Aorta (tissue), 5 donors: Measurements from ENCODE around the gene MZT2B. TPM values are rescaled to one million over a fixed set of nuclear protein-coding genes. Genes with fewer than 3 reads are reported as not detected.
A peak's percentile ranks its signal among the peaks of the same experiment; 100 is the strongest.
"Not testable (repeated sequence)": the region's sequence is repeated elsewhere in the genome, so short reads cannot be mapped to it uniquely, and the experiment has no call there.

ENCODE experiments used
- ATAC-seq: fragments of 200-7000 bp; cut with Tn5 transposase; one replicate; pipeline ENCODE4 v1.9.1; 2022; ENCODE audit warnings: moderate library complexity; ENCODE audit not compliant: low FRiP score
- DNase-seq, 2 donors: peaks; one replicate each; pipeline ENCODE4 v3.0.0-alpha.2; 2020
- H3K27ac ChIP-seq, 2 donors: one replicate each; pipeline ENCODE4 v1.5.1; 2013; ENCODE audit warnings: low read length in 2 of 2, mild to moderate bottlenecking in 2 of 2, moderate library complexity in 2 of 2, control low read depth in 1 of 2, inconsistent platforms in 1 of 2, low read depth in 1 of 2
- H3K27me3 ChIP-seq, 2 donors: one replicate each; pipeline ENCODE4 v1.6.1; 2013; ENCODE audit warnings: control low read depth in 1 of 2, low read length in 1 of 2, mild to moderate bottlenecking in 1 of 2, moderate library complexity in 1 of 2; ENCODE audit not compliant: insufficient read depth in 2 of 2, control insufficient read depth in 1 of 2
- H3K36me3 ChIP-seq, 2 donors: one replicate each; pipeline ENCODE4 v1.6.1; 2013; ENCODE audit warnings: control low read depth in 1 of 2, low read length in 1 of 2, mild to moderate bottlenecking in 1 of 2; ENCODE audit not compliant: insufficient read depth in 2 of 2, control insufficient read depth in 1 of 2
- H3K4me1 ChIP-seq, 2 donors: one replicate each; pipeline ENCODE4 v1.6.1; 2013; ENCODE audit warnings: low read length in 2 of 2, control low read depth in 1 of 2, mild to moderate bottlenecking in 1 of 2, moderate library complexity in 1 of 2; ENCODE audit not compliant: insufficient read depth in 2 of 2, control insufficient read depth in 1 of 2
- H3K4me3 ChIP-seq, 2 donors: one replicate each; pipeline ENCODE4 v1.5.1; 2013; ENCODE audit warnings: low read length in 2 of 2, control low read depth in 1 of 2, mild to moderate bottlenecking in 1 of 2
- H3K9me3 ChIP-seq: one replicate; pipeline ENCODE4 v1.6.1; 2013; ENCODE audit warnings: mild to moderate bottlenecking, low read length; ENCODE audit not compliant: control insufficient read depth
- WGBS, 2 donors: extraction: QIAGEN DNeasy Blood & Tissue Kit; methylation state at CpG; one replicate each; pipeline ENCODE4 v1.1.7; 2013; 5-methylcytosine and 5-hydroxymethylcytosine counted together
- intact Hi-C, 2 donors: fragments of 100-400 bp; cut with DNase I; formaldehyde crosslinking; loops; one replicate each; pipeline versions ENCODE4 v1.14.2 to v1.15.0; 2022
- polyA plus RNA-seq, 2 donors: library from polyadenylated mRNA; stranded (reverse); fragments of 200-250 nt; gene quantifications; one replicate each; pipeline ENCODE4 v1.2.3, GENCODE V29; 2013
- total RNA-seq, 2 donors: library from RNA; stranded (reverse); fragmentation: NEBNext Ultra II Directional; extraction: Animal tissue kit (Norgen Biotek cat#: 25700); gene quantifications; one replicate each; pipeline ENCODE4 v1.2.1, GENCODE V29; 2021
- donor health status: healthy with polysubstance abuse.
- donor health status: Bipolar disorder and iron deficiency.
- donor health status: DM: no; HTN: no; CAD: no.
- donor health status: DM: no; HTN: no; CAD: no.
- donor health status: DM: yes; HTN: yes; CAD: no.

Gene MZT2B
- total and polyA plus RNA-seq, 4 donors: 172 to 234 (median 189) TPM

- intact Hi-C loops: not testable (repeated sequence)
- ATAC-seq: peak; percentile 7
Measured at GRCh38 chr2:130155956-130156623, 26.0 kb upstream of the MZT2B start.

GRCh38 chr2:130156624-130157004 is 25.4 kb upstream of the MZT2B start:
- intact Hi-C loops: no loop called here
- ATAC-seq (no peak), DNase-seq (peak in 1 of 2 donors; percentile 58)
- Histone ChIP-seq H3K27me3 (no peaks in the 10 kb centered on the region), H3K36me3 (peaks cover 0 to 7% of the 10 kb centered on the region in 2 donors), H3K9me3 (no peaks in the 10 kb centered on the region), H3K4me1 (no peaks in the 10 kb centered on the region), H3K4me3 (no peak overlapping the region), H3K27ac (no peak overlapping the region)
- WGBS, 2 donors: 90 to 91% methylated on average over 9 of the region's 9 CpGs

More at GRCh38 chr2:130155956-130156623, 26.0 kb upstream of the MZT2B start:
- DNase-seq: peak in 1 of 2 donors; percentile 75
- H3K4me1 ChIP-seq, H3K9me3 ChIP-seq, H3K4me3 ChIP-seq, H3K27me3 ChIP-seq, H3K27ac ChIP-seq, H3K36me3 ChIP-seq: not testable (repeated sequence)
- 53 to 62% methylated on average over 14 to 16 of the region's 16 CpGs for WGBS, 2 donors

GRCh38 chr2:130157354-130157753 is 24.7 kb upstream of the MZT2B start:
- H3K4me3 ChIP-seq, H3K36me3 ChIP-seq, ATAC-seq, H3K27me3 ChIP-seq, H3K27ac ChIP-seq, intact Hi-C loops, H3K9me3 ChIP-seq, H3K4me1 ChIP-seq: not testable (repeated sequence)
- WGBS, 2 donors: 84 to 87% methylated on average over 9 to 11 of the region's 12 CpGs
- DNase-seq: peak in 1 of 2 donors; percentile 68

- 83 to 85% methylated on average over 13 of the region's 13 CpGs for WGBS, 2 donors
- intact Hi-C loops, H3K36me3 ChIP-seq, H3K9me3 ChIP-seq, H3K27me3 ChIP-seq, H3K27ac ChIP-seq, H3K4me1 ChIP-seq, H3K4me3 ChIP-seq, DNase-seq, ATAC-seq: not testable (repeated sequence)
Measured at GRCh38 chr2:130157825-130158514, 24.1 kb upstream of the MZT2B start.

GRCh38 chr2:130158631-130159030 is 23.4 kb upstream of the MZT2B start:
- H3K4me3 ChIP-seq: no peak overlapping the region
- DNase-seq (no peak), ATAC-seq (no peak)
- no peaks in the 10 kb centered on the region for H3K27me3 ChIP-seq
- WGBS, 2 donors: 88 to 94% methylated on average over 9 of the region's 9 CpGs
- H3K36me3 ChIP-seq: peaks cover 0 to 4% of the 10 kb centered on the region in 2 donors
- intact Hi-C loops: no loop called here
- H3K4me1 ChIP-seq: no peaks in the 10 kb centered on the region
- no peak overlapping the region for H3K27ac ChIP-seq
- no peaks in the 10 kb centered on the region for H3K9me3 ChIP-seq

- intact Hi-C loops, H3K27me3 ChIP-seq, H3K27ac ChIP-seq, H3K36me3 ChIP-seq, DNase-seq, H3K9me3 ChIP-seq, H3K4me1 ChIP-seq, H3K4me3 ChIP-seq, ATAC-seq: not testable (repeated sequence)
- WGBS, 2 donors: 90 to 92% methylated on average over 4 of the region's 4 CpGs
Measured at GRCh38 chr2:130159376-130159775, 22.7 kb upstream of the MZT2B start.

DNA sequence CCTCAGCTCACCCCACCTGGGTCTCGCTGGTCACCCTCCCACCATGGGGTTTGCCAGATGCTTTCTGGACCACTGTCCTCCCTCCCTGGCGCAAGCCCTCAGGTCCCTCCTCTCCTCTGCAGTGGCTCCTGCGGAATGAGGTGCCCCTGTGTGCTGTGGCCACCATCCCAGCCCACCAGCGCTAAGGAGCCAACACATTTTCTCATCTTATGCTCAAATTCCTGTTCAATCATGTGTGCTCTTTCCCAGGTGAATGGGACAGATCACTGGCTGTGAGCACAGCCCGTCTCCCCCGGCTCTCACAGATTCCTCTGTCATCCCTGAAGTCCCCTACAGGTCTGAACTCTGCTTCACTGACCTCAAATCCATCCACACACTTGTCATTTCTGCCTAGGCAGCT is 21.9 kb upstream of the MZT2B start:
- ATAC-seq: no peak
- intact Hi-C loops: no loop called here
- H3K36me3 ChIP-seq: peaks cover 0 to 5% of the 10 kb centered on the region in 2 donors

DNA sequence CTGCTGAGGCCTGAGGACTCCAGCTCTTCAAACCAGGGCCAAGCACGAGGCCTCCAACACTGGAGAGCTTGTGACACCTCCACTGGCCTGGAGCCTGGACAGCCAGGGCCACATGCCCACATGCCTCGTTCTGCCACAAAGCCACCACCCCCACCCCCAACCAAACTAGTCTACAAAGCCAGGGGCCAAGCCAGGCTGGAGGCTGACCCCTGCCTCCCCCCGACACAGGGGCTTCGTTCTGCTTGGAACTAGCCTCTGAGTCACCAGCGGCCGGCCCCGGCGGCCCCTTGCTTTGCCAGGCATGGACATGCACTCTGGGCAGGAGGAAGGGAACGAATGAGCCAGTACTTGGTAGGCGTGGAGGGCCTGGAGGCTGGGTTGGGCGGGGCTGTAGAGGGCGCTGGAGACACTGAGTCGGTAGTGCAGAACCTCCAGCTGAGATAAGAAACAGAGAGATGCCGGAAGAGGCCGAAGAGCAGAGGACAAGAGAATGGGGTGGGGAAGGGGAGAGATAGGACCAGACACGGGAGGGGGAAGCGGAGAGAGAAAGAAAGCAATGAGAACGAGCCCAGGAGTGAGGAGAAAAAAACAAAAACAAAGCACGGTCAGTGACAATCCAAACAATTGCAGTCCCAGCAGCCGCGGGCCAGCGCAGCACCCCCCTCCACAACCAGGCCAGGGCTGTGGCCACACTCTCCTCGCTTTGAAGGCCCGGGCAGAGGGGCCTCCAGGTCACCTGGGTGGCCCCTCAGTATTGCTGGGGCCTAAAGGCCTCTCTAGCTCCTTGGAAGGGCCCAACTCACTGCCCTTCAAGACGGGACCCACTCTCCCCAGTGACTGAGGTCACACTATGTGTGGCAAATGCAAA is 21.0 kb upstream of the MZT2B start:
- intact Hi-C loops, H3K27me3 ChIP-seq, H3K4me3 ChIP-seq, DNase-seq, H3K4me1 ChIP-seq, ATAC-seq, H3K36me3 ChIP-seq, H3K27ac ChIP-seq, H3K9me3 ChIP-seq: not testable (repeated sequence)
- WGBS, 2 donors: 65 to 73% methylated on average over 25 of the region's 25 CpGs

More for the DNA sequence above, 21.9 kb upstream of the MZT2B start:
- whole genome bisulfite sequencing, 2 donors: 95 to 97% methylated on average over 6 of the region's 6 CpGs
- no peak for DNase-seq
- H3K27ac ChIP-seq: no peak overlapping the region
- no peaks in the 10 kb centered on the region for H3K9me3 ChIP-seq
- H3K27me3 ChIP-seq: no peaks in the 10 kb centered on the region
- no peaks in the 10 kb centered on the region for H3K4me1 ChIP-seq
- H3K4me3 ChIP-seq: no peak overlapping the region
